GM12878 (cell line): Measurements from ENCODE around the gene DOHH. TPM values are rescaled to one million over a fixed set of nuclear protein-coding genes. Genes with fewer than 3 reads are reported as not detected.

Source experiments
- ATAC-seq: fragments of 200-7000 bp; cut with Tn5 transposase; 3 replicates; pipeline ENCODE4 v1.9.1; 2020; ENCODE audit warnings: mild to moderate bottlenecking, moderate library complexity
- BruUV-seq: library from RNA; stranded (reverse); fragments of 400-500 nt; replicated peaks from 2 replicates; lab custom pipeline; 2021; lab: Mats Ljungman, UMichigan
- CTCF ChIA-PET: fragments of 300-600 bp; sonication (Branson Sonifier 250); formaldehyde crosslinking; extraction: SDS; loops from one replicate; lab custom pipeline; 2021; ENCODE audit warnings: inconsistent platforms; lab: Yijun Ruan, JAX
- POLR2A ChIA-PET: fragments of 350-600 bp; formaldehyde crosslinking; extraction: SDS; loops from one replicate; lab custom pipeline; 2021; ENCODE audit warnings: inconsistent platforms; lab: Charles Lee
- RAD21 ChIA-PET: fragments of 300-600 bp; sonication (Branson Sonifier 250); formaldehyde crosslinking; loops from one replicate; lab custom pipeline; 2023; ENCODE audit warnings: antibody characterized with exemption; ENCODE audit not compliant: unreplicated experiment; lab: Charles Lee
- SMC1A ChIA-PET: fragments of 300-600 bp; sonication (Branson Sonifier 250); formaldehyde crosslinking; loops from one replicate; lab custom pipeline; 2023; ENCODE audit not compliant: unreplicated experiment, uncharacterized antibody; lab: Charles Lee
- DNase-seq: peaks from one replicate; pipeline ENCODE4 v3.0.0-alpha.2; 2011; ENCODE audit warnings: low read depth, low spot score
- FAIRE-seq: peaks from 3 replicates; lab custom pipeline; 2011; peaks lifted over from hg19 to GRCh38; lab: Jason Lieb, UNC
- H2AFZ ChIP-seq: 2 replicates; pipeline ENCODE4 v1.6.0; 2011; ENCODE audit warnings: low read depth, low read length, control low read depth; ENCODE audit not compliant: control insufficient read depth
- H3K27ac ChIP-seq: 2 replicates; pipeline ENCODE4 v1.5.1; 2011; ENCODE audit warnings: control low read depth; ENCODE audit not compliant: control insufficient read depth, insufficient read depth
- H3K27me3 ChIP-seq, 2 experiments: replicated peaks in 1 of 2; 2 replicates each; pipeline versions ENCODE4 v1.6.0 to v1.6.1; 2011; ENCODE audit warnings: low read length in 1 of 2; ENCODE audit not compliant: control insufficient read depth in 2 of 2, insufficient read depth in 2 of 2
- H3K36me3 ChIP-seq, 2 experiments: 2 replicates each; pipeline ENCODE4 v1.5.1; 2011; ENCODE audit warnings: low read length in 1 of 2; ENCODE audit not compliant: control insufficient read depth in 2 of 2, insufficient read depth in 2 of 2
- H3K4me1 ChIP-seq: 2 replicates; pipeline ENCODE4 v1.6.1; 2011; ENCODE audit warnings: mild to moderate bottlenecking, low read length, moderate library complexity, mixed read lengths; ENCODE audit not compliant: control insufficient read depth, insufficient read depth
- H3K4me2 ChIP-seq: 2 replicates; pipeline ENCODE4 v1.6.0; 2011; ENCODE audit warnings: control low read depth; ENCODE audit not compliant: control insufficient read depth, insufficient read depth
- H3K4me3 ChIP-seq: fragments of 200-600 bp; sonication (generic); 2 replicates; pipeline ENCODE4 v1.5.1; 2016
- H3K79me2 ChIP-seq: 2 replicates; pipeline ENCODE4 v1.6.0; 2011; ENCODE audit warnings: low read length; ENCODE audit not compliant: control insufficient read depth, insufficient read depth
- H3K9ac ChIP-seq: 2 replicates; pipeline ENCODE4 v1.8.0; 2011; ENCODE audit warnings: low read length, control low read depth, mixed read lengths; ENCODE audit not compliant: control insufficient read depth, insufficient read depth
- H3K9me3 ChIP-seq: replicated peaks from 3 replicates; pipeline ENCODE4 v1.5.1; 2011; ENCODE audit warnings: mild to moderate bottlenecking, low read length; ENCODE audit not compliant: control insufficient read depth, insufficient read depth
- H4K20me1 ChIP-seq: 2 replicates; pipeline ENCODE4 v1.6.0; 2011; ENCODE audit not compliant: control insufficient read depth, insufficient read depth
- CBFB ChIP-seq: IDR thresholded peaks from 2 replicates; pipeline ENCODE4 v1.6.1; 2016; ENCODE audit warnings: antibody characterized with exemption, low read depth
- FOXM1 ChIP-seq: IDR thresholded peaks from 2 replicates; pipeline ENCODE4 v1.6.1; 2012; ENCODE audit warnings: low read depth, mild to moderate bottlenecking, inconsistent platforms, low read length, moderate library complexity
- MTA3 ChIP-seq: IDR thresholded peaks from 2 replicates; pipeline ENCODE4 v1.6.1; 2012; ENCODE audit warnings: low read length, inconsistent platforms, borderline replicate concordance
- MYC ChIP-seq: IDR thresholded peaks from 2 replicates; pipeline ENCODE4 v1.6.1; 2011; ENCODE audit warnings: mild to moderate bottlenecking, low read length, moderate library complexity, inconsistent platforms; ENCODE audit not compliant: insufficient read depth, insufficient replicate concordance, insufficient read length, severe bottlenecking
- NFYB ChIP-seq: IDR thresholded peaks from 2 replicates; pipeline ENCODE4 v1.6.1; 2011; ENCODE audit warnings: low read depth, mild to moderate bottlenecking, low read length, improper control_type of control experiment, moderate library complexity; ENCODE audit not compliant: insufficient read depth
- PML ChIP-seq: IDR thresholded peaks from 2 replicates; pipeline ENCODE4 v1.6.1; 2012; ENCODE audit warnings: low read length, inconsistent platforms
- POLR2A ChIP-seq: IDR thresholded peaks from 2 replicates; pipeline ENCODE4 v1.6.1; 2011; ENCODE audit warnings: low read depth, mild to moderate bottlenecking, low read length
- POLR2AphosphoS2 ChIP-seq: IDR thresholded peaks from 2 replicates; pipeline ENCODE4 v1.6.1; 2011; ENCODE audit warnings: low read depth, mild to moderate bottlenecking, low read length, improper control_type of control experiment, moderate library complexity
- POLR2AphosphoS5 ChIP-seq: IDR thresholded peaks from 2 replicates; pipeline ENCODE4 v1.6.1; 2011; ENCODE audit warnings: mild to moderate bottlenecking, low read length, inconsistent platforms
- RBBP5 ChIP-seq: fragments of 200-600 bp; sonication (generic); conservative IDR thresholded peaks from 2 replicates; pipeline ENCODE4 v1.6.1; 2016
- WGBS: methylation state at CpG from one replicate; pipeline ENCODE4 v1.1.6; 2016; ENCODE audit warnings: low lambda C conversion rate; ENCODE audit not compliant: insufficient replicate concordance, insufficient coverage; ENCODE audit errors: missing lambda C conversion rate; 5-methylcytosine and 5-hydroxymethylcytosine counted together
- in situ Hi-C: fragments of 300-500 bp; cut with MboI; formaldehyde crosslinking; loops from 9 replicates; pipeline ENCODE4 v1.14.3; 2018; ENCODE audit warnings: mixed read lengths
- intact Hi-C: fragments of 100-400 bp; cut with micrococcal nuclease; formaldehyde crosslinking; loops from one replicate; pipeline ENCODE4 v1.14.2; 2022; ENCODE audit not compliant: unreplicated experiment
- polyA plus RNA-seq, 11 experiments: library from polyadenylated mRNA; depleted of rRNA in 4 of 11; unstranded in 6 of 11; stranded (reverse) in 5 of 11; fragments of >200 nt; fragmentation: Nextera tagmentation in 4 of 11; fragmentation: Illumina TruSeq in 1 of 11; extraction: Ambion mirVana in 4 of 11; extraction: Trizol in 1 of 11; gene quantifications; 1 replicate in 1 of 11; 2 replicates in 10 of 11; pipeline versions ENCODE4 v1.2.1 to v1.2.3, GENCODE V29; 2011 to 2016; ENCODE audit warnings: inconsistent platforms in 2 of 11, missing spikeins in 2 of 11, low read depth in 1 of 11
- total RNA-seq, 4 experiments: library from RNA; depleted of rRNA in 3 of 4; stranded (reverse); fragments of >200 nt in 3 of 4; fragmentation: Illumina TruSeq in 1 of 4; extraction: Trizol in 1 of 4; gene quantifications; 2 replicates each; pipeline versions ENCODE4 v1.2.1 to v1.2.3, GENCODE V29; 2013 to 2021
- TF ChIP-seq, protein P1 (sequence below): fragments of 450-650 bp; formaldehyde crosslinking; IDR thresholded peaks from 2 replicates; pipeline ENCODE4 v1.5.0; 2022; ENCODE audit warnings: mild to moderate bottlenecking, missing genetic modification characterization
- TF ChIP-seq, protein P2 (sequence below): IDR thresholded peaks from 2 replicates; pipeline ENCODE4 v1.6.1; 2011; ENCODE audit warnings: low read depth, mild to moderate bottlenecking, low read length, moderate library complexity, borderline replicate concordance; ENCODE audit errors: extremely low read depth

DOHH gene
- total and polyA plus RNA-seq, 10 of the 15 experiments (the other 5 are each of a cell fraction or from before 2014, with no cell fraction given): 0.11 to 28.6 (median 11.7) TPM

GRCh38 chr19:3537438-3538240 lies 37.2 kb upstream of the DOHH start:
- ChIA-PET CTCF (interaction anchor here (0.7 to 0.9 kb wide), 2 partner anchors 7 to 31 kb away, joined by 3 to 4 read pairs; no protein-coding TSS in a partner anchor), SMC1A (no interaction called here), POLR2A (no interaction called here), RAD21 (no interaction called here)
- H3K4me2 ChIP-seq: no peak overlapping the region
- FAIRE-seq: no peak
- BruUV-seq: no TSS peak
- 87% methylated on average over 18 of the region's 22 CpGs for WGBS
- in situ Hi-C loops: no loop called here
- peak; percentile 25 for ATAC-seq
- intact Hi-C loops: no loop called here
- H4K20me1 ChIP-seq: no peaks in the 10 kb centered on the region
- H2AFZ ChIP-seq: no peak overlapping the region
- no peak overlapping the region for H3K27ac ChIP-seq
- H3K9me3 ChIP-seq: no peaks in the 10 kb centered on the region
- no peak overlapping the region for H3K9ac ChIP-seq
- TF ChIP-seq POLR2AphosphoS5 (0 out of 2 replicates have a peak, but pooled peaks have one; percentile 33), CBFB (no peak), FOXM1 (no peak), RBBP5 (no peak), PML (peak; percentile 40; the same call in 1 of the 2 replicates), POLR2A (peak; percentile 61), NFYB (no peak), MYC (no peak), POLR2AphosphoS2 (peak; percentile 62; the same call in 1 of the 2 replicates), MTA3 (peak; percentile 34; the same call in 1 of the 2 replicates)
- TF ChIP-seq, protein P1, sequence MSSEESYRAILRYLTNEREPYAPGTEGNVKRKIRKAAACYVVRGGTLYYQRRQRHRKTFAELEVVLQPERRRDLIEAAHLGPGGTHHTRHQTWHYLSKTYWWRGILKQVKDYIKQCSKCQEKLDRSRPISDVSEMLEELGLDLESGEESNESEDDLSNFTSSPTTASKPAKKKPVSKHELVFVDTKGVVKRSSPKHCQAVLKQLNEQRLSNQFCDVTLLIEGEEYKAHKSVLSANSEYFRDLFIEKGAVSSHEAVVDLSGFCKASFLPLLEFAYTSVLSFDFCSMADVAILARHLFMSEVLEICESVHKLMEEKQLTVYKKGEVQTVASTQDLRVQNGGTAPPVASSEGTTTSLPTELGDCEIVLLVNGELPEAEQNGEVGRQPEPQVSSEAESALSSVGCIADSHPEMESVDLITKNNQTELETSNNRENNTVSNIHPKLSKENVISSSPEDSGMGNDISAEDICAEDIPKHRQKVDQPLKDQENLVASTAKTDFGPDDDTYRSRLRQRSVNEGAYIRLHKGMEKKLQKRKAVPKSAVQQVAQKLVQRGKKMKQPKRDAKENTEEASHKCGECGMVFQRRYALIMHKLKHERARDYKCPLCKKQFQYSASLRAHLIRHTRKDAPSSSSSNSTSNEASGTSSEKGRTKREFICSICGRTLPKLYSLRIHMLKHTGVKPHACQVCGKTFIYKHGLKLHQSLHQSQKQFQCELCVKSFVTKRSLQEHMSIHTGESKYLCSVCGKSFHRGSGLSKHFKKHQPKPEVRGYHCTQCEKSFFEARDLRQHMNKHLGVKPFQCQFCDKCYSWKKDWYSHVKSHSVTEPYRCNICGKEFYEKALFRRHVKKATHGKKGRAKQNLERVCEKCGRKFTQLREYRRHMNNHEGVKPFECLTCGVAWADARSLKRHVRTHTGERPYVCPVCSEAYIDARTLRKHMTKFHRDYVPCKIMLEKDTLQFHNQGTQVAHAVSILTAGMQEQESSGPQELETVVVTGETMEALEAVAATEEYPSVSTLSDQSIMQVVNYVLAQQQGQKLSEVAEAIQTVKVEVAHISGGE (CRISPR knock-in tag): no peak
- TF ChIP-seq, protein P2, sequence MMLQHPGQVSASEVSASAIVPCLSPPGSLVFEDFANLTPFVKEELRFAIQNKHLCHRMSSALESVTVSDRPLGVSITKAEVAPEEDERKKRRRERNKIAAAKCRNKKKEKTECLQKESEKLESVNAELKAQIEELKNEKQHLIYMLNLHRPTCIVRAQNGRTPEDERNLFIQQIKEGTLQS: no peak
- H3K36me3 ChIP-seq: peaks cover 9 to 13% of the 10 kb centered on the region in 2 experiments
- no peaks in the 10 kb centered on the region for H3K79me2 ChIP-seq
- no peak for DNase-seq
- no peaks in the 10 kb centered on the region for H3K27me3 ChIP-seq
- H3K4me1 ChIP-seq: no peaks in the 10 kb centered on the region
- no peak overlapping the region for H3K4me3 ChIP-seq
